BE2C (cell line): Measurements from ENCODE around the gene AXDND1.
"Not testable (repeated sequence)": the region's sequence is repeated elsewhere in the genome, so short reads cannot be mapped to it uniquely, and the experiment has no call there.

ENCODE experiments used
- DNase-seq: peaks from one replicate; pipeline ENCODE4 v3.0.0-alpha.2; 2020
- H3K27me3 ChIP-seq: fragments of 250-450 bp; sonication (Bioruptor Pico); 2 replicates; pipeline ENCODE4 v1.5.1; 2020; ENCODE audit warnings: mild to moderate bottlenecking
- H3K36me3 ChIP-seq: fragments of 250-450 bp; sonication (Bioruptor Pico); 2 replicates; pipeline ENCODE4 v1.5.1; 2020; ENCODE audit warnings: mild to moderate bottlenecking
- H3K4me1 ChIP-seq: fragments of 250-450 bp; sonication (Bioruptor Pico); 2 replicates; pipeline ENCODE4 v1.5.1; 2020
- H3K4me3 ChIP-seq: 2 replicates; pipeline ENCODE4 v1.5.1; 2011; ENCODE audit warnings: low read depth, low read length
- H3K9me3 ChIP-seq: fragments of 250-450 bp; sonication (Bioruptor Pico); 2 replicates; pipeline ENCODE4 v1.5.1; 2020
- CTCF ChIP-seq: IDR thresholded peaks from 2 replicates; pipeline ENCODE4 v1.5.1; 2012; ENCODE audit warnings: mild to moderate bottlenecking, low read depth, low read length

The AXDND1 gene

GRCh38 chr1:179424610-179425009 lies 58.8 kb downstream of the AXDND1 start:
- Histone ChIP-seq H3K9me3 (no peaks in the 10 kb centered on the region), H3K27me3 (no peaks in the 10 kb centered on the region), H3K4me3 (no peak overlapping the region), H3K4me1 (no peaks in the 10 kb centered on the region), H3K36me3 (no peaks in the 10 kb centered on the region)
- DNase-seq: no peak
- no peak for TF ChIP-seq CTCF

- no peaks in the 10 kb centered on the region for H3K4me1 ChIP-seq
- no peaks in the 10 kb centered on the region for H3K36me3 ChIP-seq
- H3K27me3 ChIP-seq: no peaks in the 10 kb centered on the region; the same call in 1 of the 2 replicates
- H3K4me3 ChIP-seq: no peak overlapping the region
- no peak for DNase-seq
- H3K9me3 ChIP-seq: no peaks in the 10 kb centered on the region
- no peak for TF ChIP-seq CTCF
These were observed 59.4 kb downstream of the AXDND1 start for GRCh38 chr1:179425186-179425585.

GRCh38 chr1:179437171-179437570 lies 71.4 kb downstream of the AXDND1 start:
- no peak overlapping the region for H3K4me3 ChIP-seq
- H3K4me1 ChIP-seq: no peaks in the 10 kb centered on the region
- DNase-seq: no peak
- TF ChIP-seq CTCF: no peak
- no peaks in the 10 kb centered on the region; the same call in 1 of the 2 replicates for H3K27me3 ChIP-seq
- H3K9me3 ChIP-seq: no peaks in the 10 kb centered on the region
- H3K36me3 ChIP-seq: no peaks in the 10 kb centered on the region

- DNase-seq, H3K27me3 ChIP-seq, H3K4me3 ChIP-seq, H3K9me3 ChIP-seq, H3K4me1 ChIP-seq, H3K36me3 ChIP-seq: not testable (repeated sequence)
These were observed 73.9 kb downstream of the AXDND1 start for GRCh38 chr1:179439646-179440045.

GRCh38 chr1:179440301-179440700 lies 74.5 kb downstream of the AXDND1 start:
- not testable (repeated sequence) for H3K4me1 ChIP-seq, H3K27me3 ChIP-seq, H3K9me3 ChIP-seq, H3K4me3 ChIP-seq, H3K36me3 ChIP-seq, DNase-seq

GRCh38 chr1:179440971-179441370 lies 75.2 kb downstream of the AXDND1 start:
- H3K36me3 ChIP-seq: no peaks in the 10 kb centered on the region
- H3K4me1 ChIP-seq: no peaks in the 10 kb centered on the region
- no peak for DNase-seq
- H3K4me3 ChIP-seq: no peak overlapping the region
- no peaks in the 10 kb centered on the region for H3K9me3 ChIP-seq
- H3K27me3 ChIP-seq: peaks cover 3% of the 10 kb centered on the region; the same call in 1 of the 2 replicates
- no peak for TF ChIP-seq CTCF

- no peaks in the 10 kb centered on the region for H3K36me3 ChIP-seq
- no peak overlapping the region for H3K4me3 ChIP-seq
- no peak for DNase-seq
- H3K4me1 ChIP-seq: no peaks in the 10 kb centered on the region
- H3K9me3 ChIP-seq: no peaks in the 10 kb centered on the region
- peaks cover 3% of the 10 kb centered on the region; the same call in 1 of the 2 replicates for H3K27me3 ChIP-seq
- TF ChIP-seq CTCF: no peak
These were observed 75.7 kb downstream of the AXDND1 start for GRCh38 chr1:179441501-179441900.

- not testable (repeated sequence) for H3K27me3 ChIP-seq, H3K36me3 ChIP-seq, H3K4me1 ChIP-seq, DNase-seq, H3K4me3 ChIP-seq, H3K9me3 ChIP-seq
These were observed 77.1 kb downstream of the AXDND1 start for GRCh38 chr1:179442846-179443245.
